NCI-H2227 (cell line): ENCODE results near the gene PI4K2A.
"Not testable (repeated sequence)": the region's sequence is repeated elsewhere in the genome, so short reads cannot be mapped to it uniquely, and the experiment has no call there.

Source experiments
- DNase-seq: peaks from one replicate; lab custom pipeline; 2025; ENCODE audit not compliant: unreplicated experiment; lab: John Stamatoyannopoulos, UW

Gene PI4K2A

DNA sequence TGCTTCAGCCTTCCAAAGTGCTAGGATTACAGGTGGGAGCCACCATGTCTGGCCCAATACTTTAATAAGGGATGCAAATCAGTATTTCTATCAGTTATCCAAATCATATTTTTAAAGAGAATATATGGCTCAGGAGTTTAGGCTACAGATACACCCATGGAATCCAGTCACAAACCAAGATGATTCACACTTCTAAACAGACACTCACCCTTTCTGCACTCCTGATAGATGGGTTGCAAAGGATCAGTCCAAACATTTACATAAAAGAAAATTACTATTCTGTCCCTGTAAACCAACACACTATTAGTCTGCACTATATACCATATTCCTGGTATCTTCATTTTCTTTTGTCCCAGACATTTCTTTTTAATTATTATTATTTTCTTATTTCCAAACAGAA is 9.4 kb upstream of the PI4K2A start:
- DNase-seq, result no peak

DNA sequence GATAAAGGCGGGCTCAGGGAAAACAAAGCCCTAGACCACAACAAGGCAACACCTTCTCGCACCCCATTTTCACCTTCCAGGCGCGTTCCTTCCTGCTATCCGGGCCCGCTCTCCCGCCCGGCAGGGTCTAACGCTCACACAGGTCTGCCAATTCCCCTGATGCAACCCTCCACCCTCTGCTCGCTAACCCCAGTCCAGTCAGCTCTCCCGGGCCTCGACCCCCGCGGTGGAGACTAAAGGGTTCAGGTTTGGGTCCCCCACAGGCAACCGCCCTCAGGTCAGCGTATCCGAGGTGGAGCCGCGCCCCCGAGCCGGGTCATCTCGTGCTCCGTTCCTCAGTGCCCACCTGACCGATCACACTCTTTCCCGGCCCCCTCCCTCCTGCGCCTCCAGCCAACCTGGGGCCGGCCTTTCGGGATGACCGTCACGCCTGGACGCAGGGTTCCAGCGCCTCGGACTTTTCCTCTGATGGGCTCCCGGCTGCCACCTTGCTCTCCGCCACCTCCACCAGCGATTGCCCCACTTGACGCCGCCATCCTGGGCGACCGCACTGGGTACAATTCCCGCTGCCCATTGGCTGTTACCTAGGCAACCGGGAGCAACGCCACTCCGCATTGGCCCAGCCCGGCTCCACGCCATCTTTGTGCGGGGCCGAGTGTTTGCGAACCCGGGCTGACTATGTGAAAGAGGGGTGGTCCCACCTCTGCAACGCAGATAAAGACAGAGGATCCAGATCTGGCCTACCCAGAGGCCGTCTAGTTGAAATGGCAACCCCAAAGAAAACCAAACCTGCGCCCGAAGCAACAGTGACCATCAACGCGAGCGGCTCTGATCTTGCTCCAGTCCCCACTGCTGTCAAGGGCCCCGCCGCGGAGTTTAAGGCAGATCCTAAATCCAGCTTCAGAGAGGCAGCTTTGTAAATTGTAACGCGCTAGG is 7.3 kb upstream of the PI4K2A start, which contains the start of gene MORN4:
TSS of gene MORN4 (minus strand) at position 552 of the 936 bp plus-strand sequence. CDS start 13,847 bp downstream, outside the sequence.
- peak; percentile 95 for DNase-seq

DNA sequence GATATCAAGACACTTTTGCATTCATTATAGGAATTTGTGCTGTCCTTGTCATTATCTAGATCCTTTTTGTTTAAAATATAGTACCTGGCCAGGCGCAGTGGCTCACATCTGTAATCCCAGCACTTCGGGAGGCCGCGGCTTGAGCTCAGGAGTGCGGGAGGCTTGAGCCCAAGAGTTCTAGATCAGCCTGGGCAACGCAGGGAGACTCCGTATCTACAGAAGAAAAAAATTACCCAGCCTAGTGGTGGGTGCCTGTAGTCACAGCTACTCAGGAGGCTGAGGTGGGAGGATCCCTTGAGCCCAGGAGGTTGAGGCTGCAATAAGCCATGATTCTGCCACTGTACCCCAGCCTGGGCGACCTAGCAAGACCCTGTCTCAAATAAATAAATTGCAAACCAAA is 6.5 kb upstream of the PI4K2A start:
- DNase-seq, result peak; percentile 39

DNA sequence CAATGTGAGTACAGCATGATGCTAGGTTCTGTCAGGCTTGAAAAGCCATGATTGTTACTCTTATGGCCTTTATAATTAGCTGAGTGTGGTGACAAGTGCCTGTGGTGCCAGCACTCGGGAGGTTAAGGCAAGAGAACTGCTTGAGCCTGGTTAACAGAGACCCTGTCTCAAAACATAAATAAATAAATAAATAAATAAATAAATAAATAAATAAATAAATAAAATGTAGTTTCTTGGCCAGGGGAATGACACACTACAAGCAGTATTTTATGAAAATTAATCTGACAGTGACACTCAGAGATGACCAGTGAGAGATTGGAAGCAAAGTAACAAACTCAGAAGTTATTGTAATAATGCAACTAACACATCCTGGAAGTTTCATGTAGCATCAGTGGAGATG is 4.9 kb upstream of the PI4K2A start:
- DNase-seq, result no peak

DNA sequence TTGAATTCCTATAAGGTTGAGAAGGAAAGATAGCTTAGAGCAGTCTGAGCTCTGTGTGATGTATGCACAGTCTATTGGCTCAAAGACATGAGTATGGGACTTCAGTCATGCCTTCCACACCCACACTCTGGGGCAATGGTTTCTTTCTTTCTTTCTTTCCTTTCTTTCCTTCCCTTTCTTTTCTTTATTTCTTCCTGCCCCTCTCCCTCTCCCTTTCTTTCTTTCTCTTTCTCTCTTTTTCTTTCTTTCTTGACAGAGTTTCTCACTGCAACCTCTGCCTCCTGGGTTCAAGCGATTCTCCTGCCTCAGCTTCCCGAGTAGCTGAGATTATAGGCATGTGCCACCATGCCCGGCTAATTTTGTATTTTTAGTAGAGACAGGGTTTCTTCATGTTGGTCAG is 1.4 kb upstream of the PI4K2A start:
- DNase-seq, result not testable (repeated sequence)

DNA sequence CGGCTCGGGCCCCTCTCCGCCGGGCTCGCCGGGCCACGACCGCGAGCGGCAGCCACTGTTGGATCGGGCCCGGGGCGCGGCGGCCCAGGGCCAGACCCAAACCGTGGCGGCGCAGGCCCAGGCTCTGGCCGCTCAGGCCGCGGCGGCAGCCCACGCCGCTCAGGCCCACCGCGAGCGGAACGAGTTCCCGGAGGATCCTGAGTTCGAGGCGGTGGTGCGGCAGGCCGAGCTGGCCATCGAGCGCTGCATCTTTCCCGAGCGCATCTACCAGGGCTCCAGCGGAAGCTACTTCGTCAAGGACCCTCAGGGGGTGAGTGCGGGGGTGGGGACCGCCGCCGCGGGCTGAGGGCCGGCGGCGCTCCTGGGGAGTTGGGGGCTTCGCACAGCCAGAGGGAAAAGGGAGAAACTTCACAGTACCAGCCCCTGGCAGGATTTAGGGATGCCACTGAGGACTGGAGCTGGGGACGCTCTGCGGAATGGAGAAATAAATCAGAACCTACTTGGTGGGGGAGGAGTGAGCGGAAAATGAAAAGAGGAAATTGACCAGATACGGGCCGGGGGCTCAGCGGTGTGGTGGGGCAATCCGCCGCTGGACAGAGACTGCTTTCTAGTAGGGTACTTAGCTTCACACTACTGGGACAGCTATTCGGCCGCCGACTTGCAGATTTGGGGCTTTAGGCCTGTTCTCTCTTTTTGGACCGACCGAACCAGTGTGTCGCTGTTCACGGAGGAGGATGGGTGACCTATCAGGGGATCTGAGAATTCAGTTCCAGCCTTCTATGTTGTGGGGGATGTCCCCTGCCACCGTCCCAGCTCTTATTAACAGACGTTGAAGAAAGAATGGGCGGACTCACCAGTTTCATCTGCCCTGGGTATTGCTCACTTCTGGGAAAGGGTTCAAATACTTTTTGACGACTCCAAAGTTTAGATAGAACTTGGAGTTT is 669 bp downstream of the PI4K2A start:
- DNase-seq, result peak; percentile 27

DNA sequence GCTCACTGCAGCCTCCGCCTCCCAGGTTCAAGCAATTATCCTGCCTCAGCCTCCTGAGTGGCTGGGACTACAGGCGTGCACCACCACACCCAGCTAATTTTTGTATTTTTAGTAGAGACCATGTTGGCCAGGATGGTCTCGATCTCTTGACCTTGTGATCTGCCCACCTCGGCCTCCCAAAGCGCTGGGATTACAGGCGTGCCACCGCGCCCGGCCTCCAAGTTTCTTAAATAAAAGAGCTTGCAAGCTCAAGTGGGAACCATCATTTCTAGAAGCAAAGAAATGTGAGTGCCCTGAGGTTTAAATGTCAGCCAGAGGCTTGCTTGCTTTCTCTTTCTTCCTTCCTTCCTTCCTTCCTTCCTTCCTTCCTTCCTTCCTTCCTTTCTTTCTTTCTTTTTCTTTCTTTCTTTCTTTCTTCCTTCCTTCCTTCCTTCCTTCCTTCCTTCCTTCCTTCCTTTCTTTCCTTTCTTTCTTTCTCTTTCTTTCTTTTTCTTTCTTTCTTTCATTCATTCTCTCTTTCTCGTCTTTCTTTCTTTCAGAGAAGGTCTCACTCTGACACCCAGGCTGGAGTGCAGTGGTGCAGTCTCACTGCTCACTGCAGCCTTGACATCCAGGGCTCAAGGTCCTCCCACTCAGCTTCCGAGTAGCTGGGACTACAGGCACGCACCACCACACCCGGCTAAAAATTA is 2.1 kb downstream of the PI4K2A start:
- DNase-seq, result not testable (repeated sequence)

DNA sequence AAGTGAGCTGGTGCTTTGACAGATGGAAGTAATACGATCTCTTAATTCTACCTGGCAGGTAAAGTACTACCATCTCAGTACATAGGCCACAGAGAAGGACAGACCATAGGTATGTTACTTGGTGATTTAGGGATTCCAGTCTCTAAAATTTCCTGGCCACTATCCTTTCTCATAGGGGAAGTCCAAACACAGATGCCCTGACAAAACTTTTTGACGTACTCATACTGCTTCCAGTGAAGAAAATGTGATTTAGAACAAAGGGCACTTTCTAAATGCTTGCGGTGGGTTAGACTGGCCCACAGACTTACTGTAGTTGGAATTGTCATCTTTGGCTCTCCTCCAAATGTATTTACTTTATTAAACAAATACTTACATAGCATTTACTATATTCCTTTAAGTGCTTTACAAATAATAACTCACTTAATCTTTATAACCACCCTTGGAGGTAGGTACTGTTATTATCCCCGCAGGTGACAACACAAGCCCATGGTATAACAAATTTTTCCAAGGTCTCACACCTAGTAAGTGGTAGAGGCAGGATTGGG is 3.0 kb downstream of the PI4K2A start:
- DNase-seq, result no peak

DNA sequence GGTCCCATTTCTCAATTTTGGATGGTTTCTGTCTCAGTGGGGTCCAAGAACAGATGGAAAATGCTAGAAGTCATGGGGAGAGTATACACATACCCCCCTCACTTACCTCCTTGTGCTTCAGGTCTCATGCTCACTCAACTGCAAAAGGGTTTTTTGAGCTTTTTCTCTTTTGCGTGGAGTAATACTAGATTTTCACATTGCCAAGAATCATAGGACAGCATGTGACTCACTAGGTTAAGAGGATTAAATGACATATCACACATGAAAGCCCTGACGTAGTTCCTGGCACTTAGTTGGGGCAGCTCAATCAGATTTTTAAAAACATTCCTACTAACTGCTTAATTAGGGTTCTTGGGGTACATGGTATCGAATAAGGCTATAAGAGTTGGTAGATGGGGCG is 4.5 kb downstream of the PI4K2A start:
- no peak for DNase-seq

DNA sequence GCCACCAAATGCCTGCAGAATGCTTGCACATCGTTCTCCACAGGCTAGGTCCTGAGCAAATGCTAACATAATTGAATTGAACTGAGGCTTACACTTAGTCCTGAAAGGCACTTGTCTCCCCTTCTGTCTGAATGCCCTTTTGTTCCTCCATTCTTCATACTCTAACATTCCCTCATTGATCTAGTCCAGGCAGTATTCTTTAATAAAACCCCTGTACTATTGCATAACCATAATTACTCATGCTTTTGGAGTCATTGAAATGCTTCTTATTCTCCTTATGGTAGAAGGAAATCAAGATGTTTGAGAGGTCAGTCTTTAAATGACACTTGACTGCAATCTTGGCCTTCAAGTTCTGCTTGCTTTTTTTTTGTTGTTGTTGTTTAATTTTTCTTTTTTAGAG is 7.1 kb downstream of the PI4K2A start:
- DNase-seq, result no peak

DNA sequence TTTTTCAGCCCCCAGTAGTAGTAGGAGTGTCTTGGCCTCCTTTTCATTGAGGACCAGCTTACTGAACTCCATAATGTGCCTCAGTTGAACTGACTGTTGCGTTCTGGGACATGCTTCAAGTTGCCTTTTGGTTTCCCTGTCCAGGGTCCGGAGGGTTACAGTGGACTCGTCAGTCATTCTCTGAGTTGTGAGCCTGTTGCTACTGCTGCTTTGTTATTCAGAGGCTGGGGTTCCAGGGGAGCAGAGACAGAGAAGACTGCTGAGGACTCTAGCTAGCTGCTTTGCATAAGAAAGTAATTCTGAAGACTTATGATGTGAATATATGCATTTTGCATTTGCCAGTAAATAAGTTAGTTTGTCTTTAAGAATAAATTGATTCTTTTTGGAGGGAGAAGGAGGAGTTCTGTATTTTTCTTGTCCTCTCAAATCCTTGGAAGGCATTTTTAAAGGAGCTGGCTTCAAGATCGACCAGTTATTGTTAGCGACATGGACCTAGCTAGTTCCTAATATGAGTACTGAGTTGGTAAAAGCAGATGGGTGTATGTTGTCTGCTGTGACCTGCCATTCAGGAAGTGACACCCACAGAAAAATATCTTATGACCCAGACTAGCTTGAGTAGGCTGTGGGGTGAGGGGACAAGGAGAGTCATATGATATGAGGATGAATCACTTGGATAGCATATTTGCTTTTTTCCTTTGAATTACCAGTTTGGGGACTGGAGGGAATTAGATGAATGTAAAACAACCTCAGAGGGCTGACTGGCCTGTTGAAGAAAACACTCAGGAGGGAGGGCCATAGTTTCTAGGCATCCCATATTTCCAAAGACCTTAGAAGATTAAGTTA is 8.3 kb downstream of the PI4K2A start:
- no peak for DNase-seq

DNA sequence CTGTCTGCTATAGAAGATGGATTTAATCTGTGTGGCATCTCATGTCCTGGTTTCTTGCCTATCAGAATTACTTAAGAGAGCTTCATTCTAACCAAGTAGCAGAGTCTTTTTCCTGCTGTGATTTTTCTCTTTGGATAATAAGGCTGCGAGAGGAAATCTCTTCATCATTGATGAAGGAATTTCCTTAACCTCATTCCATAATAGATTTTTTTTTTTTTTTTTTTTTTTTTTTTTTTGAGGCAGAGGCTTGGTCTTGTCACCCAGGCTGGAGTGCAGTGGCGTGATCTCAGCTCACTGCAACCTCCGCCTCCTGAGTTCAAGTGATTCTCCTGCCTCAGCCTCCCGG is 8.9 kb downstream of the PI4K2A start:
- DNase-seq, result not testable (repeated sequence)

DNA sequence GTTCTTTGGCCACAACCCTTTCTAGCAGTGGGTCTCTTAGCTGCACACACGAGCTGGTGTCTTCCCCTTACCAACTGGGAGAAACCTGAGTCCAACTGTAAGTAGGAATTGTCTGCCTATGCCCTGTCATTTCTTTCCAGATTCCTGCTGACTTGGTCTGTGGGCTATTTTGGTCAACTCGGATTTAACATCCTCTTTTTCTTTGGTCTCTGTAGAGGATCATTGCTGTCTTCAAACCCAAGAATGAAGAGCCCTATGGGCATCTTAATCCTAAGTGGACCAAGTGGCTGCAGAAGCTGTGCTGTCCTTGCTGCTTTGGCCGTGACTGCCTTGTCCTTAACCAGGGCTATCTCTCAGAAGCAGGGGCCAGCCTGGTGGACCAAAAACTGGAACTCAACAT is 10.3 kb downstream of the PI4K2A start:
- DNase-seq, result no peak

DNA sequence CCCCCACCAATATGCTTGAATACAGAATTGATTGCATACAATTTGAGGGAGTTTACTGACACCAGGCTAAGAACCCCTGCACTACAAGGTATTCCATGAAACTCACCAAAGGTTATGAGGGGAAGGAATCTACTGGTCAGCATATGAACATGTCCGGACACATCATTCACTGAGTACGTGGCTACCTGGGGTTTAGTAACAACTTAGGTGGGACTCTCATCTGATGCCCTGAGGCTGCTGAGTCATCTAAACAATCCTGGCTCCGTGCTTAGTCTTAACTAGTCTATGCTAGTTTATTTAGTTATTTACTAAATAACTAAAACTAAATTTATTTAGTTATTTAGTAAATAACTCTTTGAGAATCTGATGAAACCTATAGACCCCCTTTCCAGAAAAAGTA is 11.3 kb downstream of the PI4K2A start:
- no peak for DNase-seq

DNA sequence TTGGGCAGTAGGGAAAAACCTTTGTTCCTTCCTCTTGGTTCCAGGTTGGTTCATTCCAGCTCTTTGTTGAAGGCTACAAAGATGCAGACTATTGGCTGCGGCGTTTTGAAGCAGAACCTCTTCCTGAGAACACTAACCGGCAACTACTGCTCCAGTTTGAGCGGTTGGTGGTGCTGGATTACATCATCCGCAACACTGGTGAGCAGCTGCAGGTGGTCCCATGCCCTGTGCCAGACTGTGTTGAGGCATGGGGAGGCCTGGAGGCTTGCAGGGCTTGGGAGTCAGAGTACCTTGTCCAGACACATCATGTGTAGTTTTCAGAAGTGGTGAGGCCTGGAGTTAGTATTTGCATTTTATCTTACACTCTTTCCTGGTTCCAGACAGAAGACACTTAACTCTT is 16.3 kb downstream of the PI4K2A start:
- DNase-seq, result no peak

DNA sequence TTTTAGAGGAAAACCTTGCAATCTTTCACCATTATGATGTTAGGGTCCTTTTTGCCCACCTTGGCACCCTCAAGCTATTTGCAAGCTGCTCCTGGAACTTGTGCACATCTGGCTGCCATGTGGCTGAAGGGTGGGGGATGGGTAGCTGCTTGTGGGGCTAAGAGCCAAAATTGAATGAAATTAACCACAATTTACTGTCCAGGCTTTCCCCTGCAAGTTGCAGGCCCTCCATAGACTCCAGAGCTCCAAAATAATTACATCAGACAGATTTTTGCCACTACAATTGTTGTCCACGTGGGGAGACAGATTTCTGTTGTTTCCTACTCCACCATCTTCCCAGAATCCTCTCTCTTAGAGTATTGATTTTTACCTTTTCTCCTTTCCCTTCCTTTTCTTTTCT is 19.1 kb downstream of the PI4K2A start:
- peak; percentile 6 for DNase-seq

DNA sequence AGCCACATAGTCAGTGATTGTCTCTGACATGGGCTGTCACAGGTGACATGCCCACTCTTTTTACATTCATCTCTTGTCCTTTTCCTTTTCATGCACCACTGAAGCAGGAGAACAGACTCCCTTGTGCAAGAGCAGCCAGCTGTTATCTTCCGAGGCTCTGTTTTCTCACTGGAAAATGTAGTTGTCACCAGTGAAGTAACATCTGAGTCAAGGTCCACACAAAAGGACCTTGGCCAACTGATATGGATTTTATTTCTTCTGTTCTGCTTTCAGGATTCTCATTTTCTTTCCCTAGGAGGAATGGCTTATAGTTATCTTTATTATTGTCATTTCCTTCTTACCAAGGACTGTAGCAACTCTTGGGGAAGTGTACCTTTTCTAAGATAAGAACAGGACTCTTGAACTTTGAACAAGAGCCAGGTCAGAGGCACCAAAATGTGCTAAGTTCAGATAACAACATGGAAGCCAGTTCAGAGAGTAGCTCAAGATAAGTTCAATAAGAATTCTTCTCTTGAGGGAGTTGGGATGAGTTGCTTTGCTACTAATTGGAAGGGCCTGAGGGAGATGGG is 23.9 kb downstream of the PI4K2A start:
- DNase-seq, result no peak

DNA sequence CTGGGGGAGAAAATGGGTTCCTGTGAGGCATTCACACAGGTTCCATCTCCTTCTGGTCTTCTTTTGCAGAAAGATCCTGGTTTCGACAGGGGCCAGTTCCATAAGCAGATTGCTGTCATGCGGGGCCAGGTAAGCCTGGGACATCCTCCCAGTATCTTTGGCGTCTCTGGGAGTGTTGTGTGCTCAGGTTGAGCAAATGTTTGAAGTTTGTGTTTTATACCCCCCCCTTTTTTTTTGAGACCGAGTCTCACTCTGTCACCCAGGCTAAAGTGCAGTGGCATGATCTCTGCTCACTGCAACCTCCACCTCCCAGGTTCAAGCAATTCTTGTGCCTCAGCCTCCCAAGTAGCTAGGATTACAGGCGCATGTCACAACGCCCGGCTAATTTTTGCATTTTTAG is 26.5 kb downstream of the PI4K2A start:
- DNase-seq, result no peak

DNA sequence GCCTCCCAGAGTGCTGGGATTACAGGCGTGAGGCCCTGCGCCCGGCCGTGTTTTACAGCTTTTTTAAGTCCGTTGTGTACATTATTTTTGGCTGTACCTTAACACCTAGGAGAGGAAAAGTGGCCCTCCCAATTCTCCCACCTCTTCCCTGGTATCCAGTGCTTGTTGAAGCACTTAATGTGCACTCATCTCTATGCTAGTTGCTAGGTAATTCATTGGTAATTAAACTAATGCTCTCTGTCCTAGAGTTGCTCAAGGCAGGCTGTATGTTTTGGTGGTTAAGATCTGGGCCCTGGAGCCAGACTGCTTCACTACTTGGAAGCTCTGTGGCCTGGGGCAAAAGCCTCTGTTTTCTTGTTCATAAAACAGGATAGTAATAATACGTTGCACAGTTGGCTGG is 27.0 kb downstream of the PI4K2A start:
- DNase-seq, result no peak

DNA sequence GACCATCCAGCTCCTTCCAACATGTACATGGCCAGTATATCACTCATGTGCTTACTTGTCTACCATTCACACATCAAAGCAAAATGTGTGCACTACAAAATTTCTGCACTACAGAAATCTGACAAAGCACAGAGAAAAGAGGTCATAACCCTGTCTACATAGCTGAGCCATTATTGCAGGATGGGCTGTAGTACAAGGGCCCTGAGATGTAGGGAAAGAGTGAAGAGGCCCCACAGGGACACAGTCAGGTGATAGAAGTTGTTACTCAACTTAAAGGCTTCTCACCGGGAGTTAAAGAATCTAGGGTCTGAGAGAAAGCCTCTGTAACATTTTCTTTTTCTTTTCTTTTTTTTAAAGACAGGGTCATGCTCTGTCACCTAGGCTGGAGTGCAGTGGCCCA is 29.1 kb downstream of the PI4K2A start:
- no peak for DNase-seq
